SJSA1 (cell line): ENCODE measurements around the gene LPP. TPM values are rescaled to one million over a fixed set of nuclear protein-coding genes. Genes with fewer than 3 reads are reported as not detected.

Source experiments
- DNase-seq, 2 experiments: peaks; one replicate each; pipeline ENCODE4 v3.0.0-alpha.2; 2015 to 2020; ENCODE audit warnings: low spot score in 2 of 2, low read depth in 1 of 2
- H3K27ac ChIP-seq: fragments of 250-450 bp; sonication (Bioruptor Pico); 2 replicates; pipeline ENCODE4 v1.5.1; 2020; ENCODE audit warnings: mild to moderate bottlenecking, moderate library complexity
- H3K27me3 ChIP-seq: fragments of 250-450 bp; sonication (Bioruptor Pico); replicated peaks from 2 replicates; pipeline ENCODE4 v1.5.1; 2020; ENCODE audit warnings: mild to moderate bottlenecking, moderate library complexity
- H3K36me3 ChIP-seq: fragments of 250-450 bp; sonication (Bioruptor Pico); 2 replicates; pipeline ENCODE4 v1.5.1; 2020; ENCODE audit warnings: mild to moderate bottlenecking
- H3K4me1 ChIP-seq: fragments of 250-450 bp; sonication (Bioruptor Pico); replicated peaks from 2 replicates; pipeline ENCODE4 v1.6.1; 2021; ENCODE audit warnings: mild to moderate bottlenecking
- H3K4me3 ChIP-seq: fragments of 250-450 bp; sonication (Bioruptor Pico); 2 replicates; pipeline ENCODE4 v1.5.1; 2020; ENCODE audit warnings: mild to moderate bottlenecking
- H3K9me3 ChIP-seq: fragments of 250-450 bp; sonication (Bioruptor Pico); replicated peaks from 2 replicates; pipeline ENCODE4 v1.5.1; 2020; ENCODE audit warnings: mild to moderate bottlenecking
- total RNA-seq: library from RNA; depleted of rRNA; stranded (reverse); fragments of >200 nt; shearing (Covaris generic); gene quantifications from 2 replicates; pipeline ENCODE4 v1.2.3, GENCODE V29; 2014; rRNA removed

LPP gene, protein sequence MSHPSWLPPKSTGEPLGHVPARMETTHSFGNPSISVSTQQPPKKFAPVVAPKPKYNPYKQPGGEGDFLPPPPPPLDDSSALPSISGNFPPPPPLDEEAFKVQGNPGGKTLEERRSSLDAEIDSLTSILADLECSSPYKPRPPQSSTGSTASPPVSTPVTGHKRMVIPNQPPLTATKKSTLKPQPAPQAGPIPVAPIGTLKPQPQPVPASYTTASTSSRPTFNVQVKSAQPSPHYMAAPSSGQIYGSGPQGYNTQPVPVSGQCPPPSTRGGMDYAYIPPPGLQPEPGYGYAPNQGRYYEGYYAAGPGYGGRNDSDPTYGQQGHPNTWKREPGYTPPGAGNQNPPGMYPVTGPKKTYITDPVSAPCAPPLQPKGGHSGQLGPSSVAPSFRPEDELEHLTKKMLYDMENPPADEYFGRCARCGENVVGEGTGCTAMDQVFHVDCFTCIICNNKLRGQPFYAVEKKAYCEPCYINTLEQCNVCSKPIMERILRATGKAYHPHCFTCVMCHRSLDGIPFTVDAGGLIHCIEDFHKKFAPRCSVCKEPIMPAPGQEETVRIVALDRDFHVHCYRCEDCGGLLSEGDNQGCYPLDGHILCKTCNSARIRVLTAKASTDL
- 64.6 and 132 TPM in 2 replicates for total RNA-seq

DNA sequence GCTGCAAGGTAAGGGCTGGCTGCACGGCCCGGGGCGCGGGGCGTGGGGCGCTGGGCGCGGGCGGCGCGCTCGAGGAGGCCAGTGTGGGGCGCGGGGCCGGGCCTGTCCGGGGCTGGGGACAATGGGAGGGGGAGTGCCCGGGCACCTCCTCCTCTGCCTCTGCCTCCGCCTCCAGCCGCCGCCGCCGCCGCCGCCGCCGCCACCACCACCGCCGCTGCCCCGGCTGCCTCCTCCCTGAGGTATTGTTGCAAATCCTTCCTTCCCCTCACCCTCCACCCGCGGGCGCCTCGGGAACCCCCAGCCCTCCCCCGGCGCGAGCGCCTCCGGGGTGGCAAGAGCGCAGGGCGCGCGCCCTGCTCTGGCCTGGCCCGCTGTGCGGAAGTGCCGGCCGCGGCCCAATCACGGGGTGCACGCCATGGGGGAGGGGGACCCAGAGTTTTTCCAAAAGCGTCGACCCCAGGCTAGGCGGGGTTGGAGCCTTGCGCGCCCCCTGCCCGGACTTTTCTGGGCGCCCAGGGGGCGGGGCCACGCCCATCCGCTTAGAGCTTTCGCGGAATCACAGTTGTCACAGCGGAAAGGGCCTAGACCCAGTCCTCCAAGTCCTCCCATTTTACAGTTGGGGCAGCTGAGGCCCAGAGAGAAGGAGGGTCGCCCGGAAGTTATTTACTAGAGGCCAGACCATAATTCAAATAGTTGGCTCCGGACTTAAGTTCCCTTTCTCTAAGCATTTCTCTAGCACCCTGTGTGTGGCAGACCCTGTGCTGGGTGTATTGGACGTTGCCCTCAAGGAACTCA is at the start of gene LPP:
TSS of gene LPP (plus strand) at position 144 of the 795 bp plus-strand sequence. CDS start 251,964 bp downstream, outside the sequence.
- Histone ChIP-seq H3K9me3 (no peaks in the 10 kb centered on the region), H3K36me3 (peaks cover 3% of the 10 kb centered on the region), H3K4me1 (peaks cover 42% of the 10 kb centered on the region), H3K27ac (peak within 1 kb of the TSS; percentile 99), H3K27me3 (no peaks in the 10 kb centered on the region), H3K4me3 (peak within 1 kb of the TSS; percentile 66)
- peak; percentile 89 to 95 for DNase-seq

DNA sequence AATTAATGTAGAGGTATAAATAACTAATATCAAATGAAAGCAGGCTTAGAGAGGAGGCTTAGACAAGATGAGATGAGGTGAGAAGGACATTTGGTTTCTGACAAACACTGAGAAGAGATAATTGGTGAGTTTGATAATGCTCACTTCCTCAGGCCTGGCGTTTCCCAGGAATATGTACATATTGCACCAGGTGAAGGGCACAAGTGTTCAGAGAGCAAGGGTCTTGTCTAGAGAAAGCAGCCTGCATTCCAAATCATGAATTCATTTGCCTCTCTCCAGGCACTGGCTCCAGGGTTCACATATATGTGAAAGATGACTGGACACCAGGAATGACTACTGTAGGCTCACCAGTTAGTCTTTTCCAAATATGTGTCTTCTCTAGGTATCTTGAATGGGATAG is 48.0 kb upstream of the LPP start:
- Histone ChIP-seq H3K27ac (no peak overlapping the region), H3K27me3 (no peaks in the 10 kb centered on the region), H3K9me3 (0 out of 2 replicates have a peak, but pooled peaks cover 6% of the 10 kb centered on the region), H3K4me1 (no peaks in the 10 kb centered on the region; the same call in 1 of the 2 replicates), H3K4me3 (no peak overlapping the region), H3K36me3 (no peaks in the 10 kb centered on the region)
- DNase-seq = no peak

DNA sequence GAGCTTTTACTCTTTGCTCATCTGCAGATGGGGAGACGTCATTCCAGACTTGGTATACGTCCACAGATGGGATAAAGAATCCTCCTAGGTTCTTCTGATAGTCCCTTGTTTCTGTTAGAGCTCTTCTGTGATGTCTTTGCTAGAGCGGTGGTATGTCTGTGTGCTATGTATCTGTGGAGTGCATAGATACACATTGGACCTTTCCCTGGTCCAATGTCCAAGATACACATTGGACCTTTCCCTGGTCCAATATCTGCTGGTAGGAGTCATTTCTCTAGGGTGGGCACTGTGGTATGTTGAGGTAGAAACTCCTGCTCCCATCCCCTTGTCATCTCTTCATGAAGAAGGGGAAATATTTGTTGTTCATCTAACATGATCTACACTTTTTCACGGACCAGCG is 47.5 kb upstream of the LPP start:
- H3K9me3 ChIP-seq = 0 out of 2 replicates have a peak, but pooled peaks cover 2% of the 10 kb centered on the region
- H3K27ac ChIP-seq = no peak overlapping the region
- H3K4me3 ChIP-seq = no peak overlapping the region
- H3K36me3 ChIP-seq = no peaks in the 10 kb centered on the region
- no peaks in the 10 kb centered on the region; the same call in 1 of the 2 replicates for H3K4me1 ChIP-seq
- no peak for DNase-seq
- no peaks in the 10 kb centered on the region for H3K27me3 ChIP-seq

DNA sequence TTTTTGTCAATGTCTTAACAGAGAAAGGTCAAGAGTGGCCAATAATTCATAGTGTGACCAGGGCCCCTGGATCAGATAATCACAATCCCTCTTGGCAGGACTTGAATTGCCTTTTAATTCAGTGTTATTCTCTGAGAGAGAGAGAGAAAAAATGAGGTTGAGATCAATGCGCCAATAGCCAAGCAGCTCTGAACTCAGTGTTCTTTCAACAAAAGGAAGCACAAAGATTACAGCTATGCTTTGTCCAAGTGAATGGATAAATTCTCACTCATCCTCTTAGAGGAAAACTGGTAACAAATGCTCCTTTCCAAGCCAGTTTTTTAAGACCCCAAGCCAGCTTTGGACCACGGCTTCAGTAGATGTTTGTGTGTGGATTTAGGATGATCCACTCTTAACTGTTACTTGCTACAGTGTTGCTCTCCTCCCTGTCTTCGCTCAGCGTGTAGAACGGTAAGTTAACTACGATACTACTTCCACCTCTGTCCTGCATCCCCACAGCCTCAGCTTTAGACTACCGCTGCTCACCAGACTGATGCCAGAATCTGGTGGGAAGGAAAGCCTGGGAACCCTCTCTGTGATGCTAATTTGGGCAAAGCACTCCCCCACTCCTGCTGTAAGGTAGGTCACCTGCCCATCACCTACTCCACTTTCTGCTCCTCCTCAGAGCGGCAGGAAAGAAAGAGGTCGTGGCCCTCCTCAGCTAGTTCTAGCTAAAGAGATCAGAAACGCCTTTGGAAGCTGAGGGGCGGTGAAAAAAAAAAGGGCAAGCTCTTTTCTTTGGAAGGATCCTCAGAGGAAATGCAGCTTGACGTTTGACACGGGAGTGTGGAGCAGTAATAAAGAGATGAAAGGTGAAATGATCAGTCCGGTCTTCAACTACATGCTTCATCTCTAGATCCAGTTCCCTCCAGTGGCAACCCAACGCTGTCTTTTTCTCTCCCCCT is 46.8 kb upstream of the LPP start:
- Histone ChIP-seq H3K4me1 (no peaks in the 10 kb centered on the region; the same call in 1 of the 2 replicates), H3K4me3 (no peak overlapping the region), H3K27ac (no peak overlapping the region), H3K36me3 (no peaks in the 10 kb centered on the region), H3K27me3 (no peaks in the 10 kb centered on the region), H3K9me3 (no peaks in the 10 kb centered on the region)
- no peak for DNase-seq

DNA sequence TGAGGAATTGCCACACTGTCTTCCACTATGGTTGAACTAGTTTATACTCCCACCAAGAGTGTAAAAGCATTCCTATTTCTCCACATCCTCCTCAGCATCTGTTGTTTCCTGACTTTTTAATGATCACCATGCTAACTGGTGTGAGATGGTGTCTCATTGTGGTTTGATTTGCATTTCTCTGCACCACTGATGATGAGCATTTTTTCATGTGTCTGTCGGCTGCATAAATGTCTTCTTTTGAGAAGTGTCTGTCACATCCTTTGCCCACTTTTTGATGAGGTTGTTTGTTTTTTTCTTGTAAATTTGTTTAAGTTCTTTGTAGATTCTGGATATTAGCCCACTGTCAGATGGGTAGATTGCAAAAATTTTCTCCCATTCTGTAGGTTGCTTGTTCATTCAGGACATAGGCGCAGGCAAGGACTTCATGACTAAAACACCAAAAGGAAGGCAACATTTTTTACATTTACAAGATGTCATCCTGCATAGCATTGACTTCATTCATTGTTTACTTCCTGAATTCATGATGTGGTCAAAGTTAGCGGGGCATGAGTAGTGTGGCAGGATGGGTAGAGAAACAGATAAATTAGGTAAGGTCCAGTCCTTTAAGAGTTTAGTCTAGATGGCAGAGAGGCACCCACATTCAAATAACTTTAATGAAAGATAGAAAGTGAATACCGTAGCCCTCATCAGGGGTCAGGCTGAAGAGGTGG is 45.1 kb upstream of the LPP start:
- Histone ChIP-seq H3K4me3 (no peak overlapping the region), H3K27me3 (no peaks in the 10 kb centered on the region), H3K9me3 (no peaks in the 10 kb centered on the region), H3K36me3 (no peaks in the 10 kb centered on the region), H3K4me1 (no peaks in the 10 kb centered on the region; the same call in 1 of the 2 replicates), H3K27ac (no peak overlapping the region)
- DNase-seq = no peak

DNA sequence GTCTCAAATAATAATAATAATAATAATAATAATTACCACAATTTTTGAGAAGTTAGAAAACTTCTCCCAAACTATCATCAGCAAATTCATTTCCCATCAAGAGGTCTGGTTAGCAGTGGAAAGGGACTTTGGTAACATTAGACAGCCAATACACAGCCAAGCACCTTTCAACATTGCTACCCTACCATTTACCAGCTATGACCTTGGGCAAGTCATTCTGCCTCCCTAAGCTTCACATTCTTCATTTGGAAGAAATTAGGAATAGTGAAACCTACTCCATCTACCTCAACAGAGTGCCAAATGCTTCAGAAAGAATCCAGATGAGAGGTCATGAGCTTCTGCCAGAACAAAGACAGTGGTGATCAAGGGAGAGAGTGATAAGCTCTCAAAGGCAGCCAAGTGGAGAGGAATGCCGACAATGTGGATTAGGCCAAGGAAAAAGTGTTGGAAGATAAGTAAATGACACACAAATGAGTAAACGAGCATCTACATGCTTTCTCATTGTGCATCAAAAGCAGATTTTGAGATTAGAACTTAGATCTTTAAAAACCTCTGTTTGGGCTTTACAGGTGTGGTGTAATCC is 42.9 kb upstream of the LPP start:
- H3K9me3 ChIP-seq = no peaks in the 10 kb centered on the region
- DNase-seq = no peak
- no peak overlapping the region for H3K4me3 ChIP-seq
- no peaks in the 10 kb centered on the region for H3K4me1 ChIP-seq
- H3K27ac ChIP-seq = no peak overlapping the region
- no peaks in the 10 kb centered on the region for H3K36me3 ChIP-seq
- no peaks in the 10 kb centered on the region for H3K27me3 ChIP-seq

DNA sequence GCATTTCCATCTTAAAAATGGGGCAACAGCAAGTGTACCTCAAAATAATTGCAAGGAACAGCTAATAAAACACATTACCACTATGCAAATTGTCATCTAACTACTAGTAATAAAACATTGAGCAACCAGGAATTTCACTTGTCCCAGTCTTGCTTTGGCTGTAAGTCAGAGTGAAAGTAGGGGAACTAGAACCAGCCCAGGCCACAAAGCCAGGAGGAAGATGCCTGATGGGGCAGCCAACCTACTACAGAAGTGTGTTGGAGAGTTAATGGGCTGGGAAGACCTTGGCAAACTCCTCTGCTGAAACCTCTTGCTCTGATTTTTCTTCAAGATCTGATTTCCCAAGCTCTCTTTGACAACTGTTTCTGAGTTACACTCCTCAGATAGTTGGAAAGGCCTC is 40.2 kb upstream of the LPP start:
- H3K4me3 ChIP-seq = no peak overlapping the region
- H3K27ac ChIP-seq = no peak overlapping the region
- H3K4me1 ChIP-seq = no peaks in the 10 kb centered on the region
- H3K9me3 ChIP-seq = no peaks in the 10 kb centered on the region
- DNase-seq = no peak
- no peaks in the 10 kb centered on the region for H3K27me3 ChIP-seq
- no peaks in the 10 kb centered on the region for H3K36me3 ChIP-seq

DNA sequence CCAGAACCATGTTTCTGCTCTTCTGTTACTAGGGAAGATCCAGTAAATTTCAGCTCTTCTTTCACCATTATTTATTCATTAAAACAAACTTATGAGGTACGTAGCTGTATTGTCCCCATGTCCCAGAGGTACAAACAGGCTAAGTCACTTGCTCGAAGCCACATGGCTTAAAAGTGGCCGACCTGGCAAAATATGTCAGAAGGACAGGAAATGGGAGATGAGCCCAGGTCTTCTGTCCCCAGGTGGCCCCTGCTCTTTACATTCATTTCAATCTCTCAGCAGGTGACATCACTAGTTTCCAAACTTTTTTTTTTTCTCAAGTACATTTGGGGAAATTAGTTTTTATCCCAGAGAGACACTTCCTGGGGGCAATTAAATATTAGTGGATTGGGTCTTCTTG is 34.1 kb upstream of the LPP start:
- no peak for DNase-seq
- Histone ChIP-seq H3K27ac (no peak overlapping the region), H3K9me3 (no peaks in the 10 kb centered on the region), H3K4me1 (no peaks in the 10 kb centered on the region), H3K36me3 (no peaks in the 10 kb centered on the region), H3K27me3 (no peaks in the 10 kb centered on the region), H3K4me3 (no peak overlapping the region)

DNA sequence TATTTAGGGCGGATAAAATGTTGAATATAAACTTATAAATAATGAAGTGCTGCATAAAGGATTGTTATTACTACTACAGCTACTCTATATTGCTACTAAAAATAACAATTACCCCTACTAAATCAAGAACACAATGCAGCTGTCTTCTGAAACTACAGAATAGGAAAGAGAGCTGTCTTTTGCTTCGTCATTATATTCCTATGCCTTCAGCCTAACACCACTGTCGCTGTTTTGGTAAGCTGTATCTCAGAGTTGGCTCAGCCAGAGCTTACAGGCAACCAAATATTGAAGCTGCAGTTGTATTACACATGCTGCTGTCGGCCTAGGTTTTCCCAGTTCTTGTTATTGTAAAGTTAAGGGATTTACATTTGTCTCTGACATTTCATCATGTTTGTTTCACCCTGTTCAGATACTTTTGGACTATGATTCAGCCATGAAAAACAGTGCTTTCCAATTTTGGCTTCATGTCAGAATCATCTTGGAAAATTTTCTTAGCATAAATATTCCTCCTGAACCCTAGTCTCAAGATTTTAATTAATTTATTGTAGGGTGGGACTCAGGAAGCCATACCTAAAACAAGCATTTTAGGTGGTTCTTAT is 31.3 kb upstream of the LPP start:
- no peak for DNase-seq
- H3K4me3 ChIP-seq = no peak overlapping the region
- no peaks in the 10 kb centered on the region for H3K27me3 ChIP-seq
- no peaks in the 10 kb centered on the region for H3K9me3 ChIP-seq
- H3K27ac ChIP-seq = no peak overlapping the region
- no peaks in the 10 kb centered on the region for H3K4me1 ChIP-seq
- H3K36me3 ChIP-seq = no peaks in the 10 kb centered on the region

DNA sequence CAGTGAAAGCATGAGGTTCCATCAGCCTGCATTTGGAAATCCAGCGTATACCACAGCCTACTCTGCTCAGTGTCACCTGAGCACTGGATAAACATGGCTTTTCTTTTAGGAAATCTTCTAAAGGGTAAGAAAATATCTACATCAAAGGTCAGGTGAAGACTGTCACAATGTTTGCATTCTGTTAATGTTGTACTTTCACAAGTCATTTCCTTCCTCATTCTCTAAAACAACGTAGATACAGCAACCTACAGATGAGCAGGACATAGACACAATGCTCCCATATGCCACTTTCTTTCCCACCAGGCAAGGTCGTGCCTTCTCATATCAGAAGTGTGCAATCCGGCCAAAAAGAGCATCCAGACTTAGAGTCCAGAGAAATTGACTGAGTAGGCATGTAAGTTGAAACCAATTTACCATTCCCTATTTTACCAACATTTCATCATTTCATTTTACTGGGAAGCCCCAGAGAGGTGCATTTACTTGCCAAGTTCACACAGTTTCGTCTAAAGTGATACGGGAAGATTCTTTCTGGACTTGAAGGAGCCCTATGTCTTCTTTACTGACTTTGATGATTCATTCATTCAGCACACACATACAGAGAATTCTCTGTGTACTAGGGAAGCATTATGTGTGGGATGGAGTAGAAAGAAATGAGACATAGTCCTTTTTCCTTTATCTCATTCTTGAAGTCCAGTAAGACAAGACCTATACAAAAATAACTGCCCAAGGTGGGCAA is 30.6 kb upstream of the LPP start:
- H3K27me3 ChIP-seq = no peaks in the 10 kb centered on the region
- H3K27ac ChIP-seq = no peak overlapping the region
- H3K4me3 ChIP-seq = no peak overlapping the region
- no peaks in the 10 kb centered on the region for H3K36me3 ChIP-seq
- no peaks in the 10 kb centered on the region for H3K9me3 ChIP-seq
- H3K4me1 ChIP-seq = no peaks in the 10 kb centered on the region
- DNase-seq = no peak

DNA sequence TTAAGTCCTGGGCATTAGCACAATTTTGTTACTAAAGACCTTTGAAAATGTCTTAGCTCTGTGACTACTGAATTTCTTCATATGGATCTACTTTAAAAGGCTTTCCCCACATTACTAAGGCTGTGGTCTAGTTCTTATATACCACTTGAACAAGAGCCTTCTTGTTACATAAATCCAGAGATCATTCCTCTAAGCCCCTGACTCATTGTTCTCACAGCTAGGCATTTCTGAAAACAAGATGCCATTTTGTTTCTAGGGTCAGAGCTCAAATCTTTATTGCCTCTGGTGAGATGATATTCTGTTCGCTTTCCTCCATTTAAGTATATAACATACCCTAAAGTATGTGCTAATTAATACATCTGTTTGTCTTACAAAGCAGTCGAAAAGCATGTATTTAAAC is 29.8 kb upstream of the LPP start:
- no peak for DNase-seq
- Histone ChIP-seq H3K27ac (no peak overlapping the region), H3K36me3 (no peaks in the 10 kb centered on the region), H3K4me1 (no peaks in the 10 kb centered on the region), H3K27me3 (no peaks in the 10 kb centered on the region), H3K9me3 (no peaks in the 10 kb centered on the region), H3K4me3 (no peak overlapping the region)
